Naive B cell (primary cell): Measurements from ENCODE around the gene SMARCC2. TPM values are rescaled to one million over a fixed set of nuclear protein-coding genes. Genes with fewer than 3 reads are reported as not detected.
"Not testable (repeated sequence)": the region's sequence is repeated elsewhere in the genome, so short reads cannot be mapped to it uniquely, and the experiment has no call there.

ENCODE experiments used
- ATAC-seq, 2 donors: fragments of 150-1000 bp; cut with Tn5 transposase; 2 replicates each; pipeline ENCODE4 v1.10.0; 2021; ENCODE audit warnings: low read depth in 2 of 2, mild to moderate bottlenecking in 2 of 2, moderate library complexity in 2 of 2
- DNase-seq: peaks from one replicate; pipeline ENCODE4 v3.0.0; 2022
- H3K27ac Mint-ChIP-seq, 6 donors: one replicate each; pipeline ENCODE4 v1.8.0; 2020 to 2022; ENCODE audit warnings: mild to moderate bottlenecking in 6 of 6, mixed read lengths in 6 of 6, moderate library complexity in 5 of 6, inconsistent platforms in 2 of 6
- H3K27me3 Mint-ChIP-seq, 3 donors: one replicate each; pipeline ENCODE4 v1.8.0; 2021 to 2022; ENCODE audit warnings: mixed read lengths in 3 of 3, mild to moderate bottlenecking in 1 of 3
- H3K36me3 Mint-ChIP-seq, 2 donors: one replicate each; pipeline ENCODE4 v1.8.0; 2020 to 2022; ENCODE audit warnings: mixed read lengths in 2 of 2, inconsistent platforms in 1 of 2, mild to moderate bottlenecking in 1 of 2
- H3K4me1 Mint-ChIP-seq, 3 donors: one replicate each; pipeline ENCODE4 v1.8.0; 2020 to 2022; ENCODE audit warnings: mixed read lengths in 3 of 3, inconsistent platforms in 1 of 3, mild to moderate bottlenecking in 1 of 3, moderate library complexity in 1 of 3
- H3K4me3 Mint-ChIP-seq, 8 donors: one replicate each; pipeline ENCODE4 v1.8.0; 2020 to 2022; ENCODE audit warnings: mild to moderate bottlenecking in 8 of 8, mixed read lengths in 8 of 8, moderate library complexity in 8 of 8, inconsistent platforms in 2 of 8
- H3K9me3 Mint-ChIP-seq, 7 donors: one replicate each; pipeline ENCODE4 v1.8.0; 2020 to 2022; ENCODE audit warnings: mixed read lengths in 7 of 7, mild to moderate bottlenecking in 5 of 7, inconsistent platforms in 2 of 7, moderate library complexity in 1 of 7
- polyA plus RNA-seq, 6 donors: library from polyadenylated mRNA; unstranded; fragments of 300-500 nt; fragmentation: Illumina TruSeq; gene quantifications; one replicate each; pipeline ENCODE4 v1.2.3, GENCODE V29; 2021; ENCODE audit warnings: low read depth in 6 of 6

Gene SMARCC2
- polyA plus RNA-seq, 6 donors from 2014 or later = 33.3 to 112 (median 64.8) TPM

DNA sequence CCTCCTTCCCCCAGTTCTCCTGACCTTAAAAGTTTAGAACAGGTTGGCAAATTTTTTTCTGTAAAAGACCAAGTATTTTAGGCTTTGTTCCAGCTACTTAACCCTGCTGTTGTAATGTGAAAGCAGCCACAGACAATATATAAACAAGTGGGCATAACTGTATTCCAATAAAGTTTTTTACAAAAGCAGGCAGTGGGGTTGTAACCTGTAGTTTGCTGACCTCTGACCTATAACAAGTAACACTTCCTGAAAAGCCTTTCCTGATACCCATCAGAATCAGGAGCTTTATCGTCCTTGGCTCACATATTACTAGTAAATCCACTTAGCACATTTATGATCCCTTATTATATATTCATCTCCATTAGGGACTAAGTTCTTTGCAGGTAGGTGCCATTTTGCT, 13.1 kb upstream of the SMARCC2 start:
- no peak for ATAC-seq
- no peak for DNase-seq
- Mint-ChIP-seq H3K4me1 (peaks cover 15 to 30% (median 19%) of the 10 kb centered on the region in 3 donors), H3K27ac (peak overlapping the region in 4 of 6 donors; percentile 33 to 80 (median 56)), H3K36me3 (peaks cover 11 to 17% of the 10 kb centered on the region in 2 donors), H3K9me3 (no peaks in the 10 kb centered on the region), H3K27me3 (no peaks in the 10 kb centered on the region), H3K4me3 (no peak overlapping the region)

DNA sequence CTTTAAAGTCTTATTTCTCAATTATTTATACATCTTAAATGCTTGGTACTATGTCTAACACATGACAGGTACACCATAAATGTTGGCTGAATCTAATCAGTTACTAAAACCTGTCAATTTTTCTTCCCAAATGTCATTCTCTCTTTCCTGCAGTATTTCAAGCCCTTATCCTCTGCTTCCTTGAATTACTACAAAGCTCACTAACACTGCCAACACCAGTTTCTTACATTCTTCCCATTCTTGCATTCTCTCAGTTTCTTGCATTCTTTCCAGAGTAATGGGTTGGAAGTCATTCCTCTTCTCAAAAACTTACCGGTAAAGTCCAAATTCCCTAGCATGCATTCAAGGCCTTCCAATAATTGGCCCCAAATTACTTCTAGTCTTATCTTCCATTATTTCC, 9.6 kb upstream of the SMARCC2 start:
- Mint-ChIP-seq H3K9me3 (no peaks in the 10 kb centered on the region), H3K4me3 (no peak overlapping the region), H3K27me3 (no peaks in the 10 kb centered on the region), H3K36me3 (peaks cover 0 to under 1% of the 10 kb centered on the region in 2 donors), H3K4me1 (peaks cover 0 to 12% (median 12%) of the 10 kb centered on the region in 3 donors), H3K27ac (peak overlapping the region in 5 of 6 donors; percentile 53 to 94 (median 84))
- ATAC-seq (no peak), DNase-seq (no peak)

DNA sequence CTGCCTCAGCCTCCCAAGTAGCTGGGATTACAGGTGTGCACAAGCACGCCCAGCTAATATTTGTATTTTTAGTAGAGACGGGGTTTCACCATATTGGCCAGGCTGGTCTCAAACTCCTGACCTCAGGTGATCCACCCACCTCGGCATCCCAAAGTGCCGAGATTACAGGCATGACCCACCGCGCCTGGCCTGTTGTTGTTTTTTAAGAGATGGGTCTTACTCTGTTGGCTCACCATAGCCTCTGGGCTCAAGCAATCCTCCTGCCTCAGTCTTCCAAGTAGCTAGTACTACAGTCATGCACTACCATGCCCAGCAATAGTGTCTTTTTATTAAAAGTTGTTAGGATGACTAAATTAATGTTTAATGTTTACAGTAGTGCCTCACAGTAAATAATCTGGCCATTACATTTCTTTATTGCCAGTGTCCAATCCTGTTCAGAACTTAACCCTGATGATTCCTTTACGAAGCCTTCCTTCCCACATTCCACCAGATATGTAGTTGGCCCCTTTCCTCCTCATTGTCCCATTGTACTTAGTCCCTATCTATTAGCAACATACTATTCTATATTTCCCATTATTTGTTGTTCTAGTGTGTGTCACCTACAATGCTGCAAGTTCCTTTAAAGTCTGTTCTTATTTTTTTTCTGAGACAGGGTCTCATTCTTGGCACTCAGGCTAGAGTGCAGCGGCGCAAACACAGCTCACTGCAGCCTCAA, 8.8 kb upstream of the SMARCC2 start:
- Mint-ChIP-seq H3K4me1 (peaks cover 3 to 17% (median 16%) of the 10 kb centered on the region in 3 donors), H3K27me3 (no peaks in the 10 kb centered on the region), H3K9me3 (no peaks in the 10 kb centered on the region), H3K4me3 (no peak overlapping the region), H3K27ac (peak overlapping the region in 2 of 6 donors; percentile 53 to 94), H3K36me3 (no peaks in the 10 kb centered on the region)
- ATAC-seq (no peak), DNase-seq (no peak)

DNA sequence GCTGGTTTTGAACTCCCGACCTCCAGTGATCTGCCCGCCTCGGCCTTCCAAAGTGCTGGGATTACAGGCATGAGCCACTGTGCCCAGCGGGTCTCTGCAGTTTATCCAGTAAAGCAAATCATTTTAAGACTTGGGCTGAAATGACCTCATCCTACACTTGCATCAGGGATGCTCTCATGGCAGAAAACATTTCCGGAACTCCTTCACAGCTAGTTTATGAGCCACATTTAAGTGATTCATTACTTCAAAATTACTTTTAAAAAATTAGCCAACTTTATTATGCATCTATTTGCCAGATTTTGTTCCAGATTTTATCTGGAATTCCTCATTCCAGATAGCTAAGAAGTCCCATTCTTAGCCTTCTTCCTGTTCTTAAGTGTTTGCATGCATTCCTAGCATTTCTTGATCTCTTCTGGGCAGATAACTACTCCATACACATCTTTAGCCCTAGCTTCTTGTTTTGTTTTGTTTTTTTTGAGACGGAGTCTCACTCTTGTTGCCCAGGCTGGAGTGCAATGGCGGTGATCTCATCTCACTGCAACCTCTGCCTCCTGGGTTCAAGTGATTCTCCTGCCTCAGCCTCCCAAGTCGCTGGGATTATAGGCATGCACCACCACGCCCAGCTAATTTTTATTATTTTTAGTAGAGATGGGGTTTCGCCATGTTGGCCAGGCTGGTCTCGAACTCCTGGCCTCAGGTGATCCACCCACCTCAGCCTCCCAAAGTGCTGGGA, 7.7 kb upstream of the SMARCC2 start:
- Mint-ChIP-seq H3K27ac (peak overlapping the region in 1 of 6 donors; percentile 47), H3K4me1 (peaks cover 10 to 24% (median 19%) of the 10 kb centered on the region in 3 donors)
- H3K27me3 Mint-ChIP-seq, H3K36me3 Mint-ChIP-seq, H3K9me3 Mint-ChIP-seq, DNase-seq, H3K4me3 Mint-ChIP-seq, ATAC-seq: not testable (repeated sequence)

DNA sequence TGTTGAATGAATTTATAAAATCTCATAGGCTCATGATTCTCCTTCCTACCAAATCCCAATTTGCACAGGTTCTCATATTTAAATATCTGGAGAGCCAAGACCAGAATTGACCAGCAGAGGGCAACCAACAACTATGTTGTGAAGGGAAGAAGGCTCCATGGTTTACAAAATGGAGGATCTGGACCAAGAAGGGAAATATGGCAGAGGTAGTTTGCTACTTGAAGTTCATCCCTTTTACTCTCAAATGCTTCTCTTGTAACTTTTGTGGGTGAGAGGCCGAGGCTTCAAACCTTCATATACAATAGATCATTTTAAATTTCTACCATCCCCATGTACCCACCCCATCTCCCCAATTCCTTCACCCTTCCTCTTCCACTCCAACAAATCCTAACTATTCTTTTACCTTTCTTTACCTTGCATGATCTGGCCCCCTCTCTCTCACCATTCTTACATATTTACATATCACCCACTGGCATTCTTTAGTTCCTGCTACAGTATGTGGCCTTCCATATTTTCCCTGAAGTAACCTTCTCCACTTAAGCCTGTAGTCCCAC, 3.8 kb upstream of the SMARCC2 start:
- H3K27me3 Mint-ChIP-seq = no peaks in the 10 kb centered on the region
- H3K4me3 Mint-ChIP-seq = peak overlapping the region in 3 of 8 donors; percentile 9 to 73 (median 13)
- ATAC-seq = peak in 1 of 2 donors; percentile 20
- peak; percentile 74 for DNase-seq
- no peaks in the 10 kb centered on the region for H3K9me3 Mint-ChIP-seq
- peak overlapping the region in 5 of 6 donors; percentile 22 to 94 (median 76) for H3K27ac Mint-ChIP-seq
- H3K4me1 Mint-ChIP-seq = peaks cover 29 to 40% (median 35%) of the 10 kb centered on the region in 3 donors
- no peaks in the 10 kb centered on the region for H3K36me3 Mint-ChIP-seq

DNA sequence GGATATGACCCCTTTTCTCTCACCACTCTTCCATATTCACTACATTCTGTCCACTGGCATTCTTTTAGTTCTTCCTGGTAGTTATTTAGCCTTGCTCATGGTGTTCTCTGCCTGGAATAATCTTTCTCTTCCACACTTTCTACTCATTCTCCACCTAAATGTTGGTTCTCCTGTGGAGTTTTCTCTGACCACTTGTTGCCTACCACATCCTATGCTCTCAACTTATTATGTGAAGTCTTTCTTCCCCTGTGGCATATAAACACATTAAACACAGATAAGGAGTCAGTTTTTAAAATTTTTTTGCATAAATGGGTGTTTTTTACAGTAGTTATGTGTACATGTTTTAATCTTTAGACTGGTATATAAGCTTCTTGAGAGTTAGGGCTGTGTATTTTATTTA, 3.3 kb upstream of the SMARCC2 start:
- Mint-ChIP-seq H3K27ac (peak overlapping the region in 2 of 6 donors; percentile 17 to 87), H3K4me3 (peak overlapping the region in 2 of 8 donors; percentile 13 to 73), H3K27me3 (no peaks in the 10 kb centered on the region), H3K4me1 (peaks cover 35 to 42% (median 40%) of the 10 kb centered on the region in 3 donors), H3K36me3 (no peaks in the 10 kb centered on the region), H3K9me3 (no peaks in the 10 kb centered on the region)
- no peak for ATAC-seq
- no peak for DNase-seq

DNA sequence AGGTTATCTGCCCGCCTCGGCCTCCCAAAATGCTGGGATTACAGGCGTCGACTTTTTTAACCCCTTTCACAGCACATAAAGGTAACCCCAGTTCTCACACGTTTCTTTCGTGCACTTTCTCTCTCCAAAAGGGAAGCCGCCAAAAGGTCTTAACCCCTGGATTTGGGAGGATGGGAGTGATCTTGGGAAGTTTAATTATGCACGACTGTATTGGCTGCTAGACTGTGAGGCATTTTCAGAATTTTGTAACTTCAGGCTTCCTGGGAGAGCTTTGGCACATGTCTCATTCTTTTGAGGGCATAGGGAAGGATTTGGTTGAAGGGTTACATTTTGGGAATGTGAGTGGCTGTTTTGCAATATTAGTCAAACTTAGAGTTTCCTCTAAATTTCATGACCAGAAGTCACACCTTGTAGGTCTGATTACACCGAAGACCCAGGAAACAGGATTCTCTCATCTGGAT, 1.4 kb upstream of the SMARCC2 start:
- H3K9me3 Mint-ChIP-seq = no peaks in the 10 kb centered on the region
- DNase-seq (no peak), ATAC-seq (no peak)
- H3K36me3 Mint-ChIP-seq = no peaks in the 10 kb centered on the region
- no peaks in the 10 kb centered on the region for H3K27me3 Mint-ChIP-seq
- peak overlapping the region; percentile 88 to 99 (median 95) for H3K4me3 Mint-ChIP-seq
- H3K27ac Mint-ChIP-seq = peak overlapping the region; percentile 12 to 100 (median 98)
- peaks cover 44 to 48% (median 46%) of the 10 kb centered on the region in 3 donors for H3K4me1 Mint-ChIP-seq

DNA sequence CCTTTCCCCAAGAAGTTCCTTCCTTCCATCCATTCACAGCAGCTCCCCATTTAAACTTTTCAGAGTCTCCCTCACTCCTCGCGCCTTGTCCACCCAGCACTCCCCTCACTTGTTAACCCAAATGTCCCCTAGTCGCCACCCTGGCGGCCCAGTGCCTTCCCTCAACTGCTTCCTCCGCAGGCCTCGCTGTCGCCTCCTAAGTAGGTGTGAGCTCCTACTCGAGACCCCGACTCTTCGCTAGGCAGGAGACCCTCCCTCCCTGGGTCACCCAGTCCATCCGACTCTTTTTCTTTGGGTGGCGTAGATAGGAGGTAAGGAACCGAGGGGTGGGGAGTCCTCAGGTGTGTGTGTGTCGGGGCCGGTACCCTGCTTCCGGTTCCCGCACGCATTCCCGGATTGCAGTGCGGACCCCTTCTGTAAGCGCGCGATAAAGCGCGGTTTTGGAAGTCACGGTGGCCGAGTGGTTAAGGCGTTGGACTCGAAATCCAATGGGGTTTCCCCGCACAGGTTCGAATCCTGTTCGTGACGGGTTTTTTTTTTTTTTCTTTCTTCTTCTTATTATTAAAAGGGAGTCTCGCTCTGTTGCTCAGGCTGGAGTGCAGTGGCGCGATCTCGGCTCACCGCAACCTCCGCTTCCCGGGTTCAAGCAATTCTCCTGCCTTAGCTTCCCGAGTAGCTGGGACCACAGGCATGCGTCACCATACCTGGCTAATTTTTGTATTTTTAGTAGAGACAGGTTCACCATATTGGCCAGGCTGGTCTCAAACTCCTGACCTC, 823 bp upstream of the SMARCC2 start:
- peak; percentile 62 for DNase-seq
- peak overlapping the region; percentile 88 to 99 (median 95) for H3K4me3 Mint-ChIP-seq
- H3K36me3 Mint-ChIP-seq = no peaks in the 10 kb centered on the region
- peaks cover 44 to 48% (median 46%) of the 10 kb centered on the region in 3 donors for H3K4me1 Mint-ChIP-seq
- H3K9me3 Mint-ChIP-seq = no peaks in the 10 kb centered on the region
- peak overlapping the region; percentile 96 to 100 (median 98) for H3K27ac Mint-ChIP-seq
- no peaks in the 10 kb centered on the region for H3K27me3 Mint-ChIP-seq
- ATAC-seq = peak; percentile 37 to 38

DNA sequence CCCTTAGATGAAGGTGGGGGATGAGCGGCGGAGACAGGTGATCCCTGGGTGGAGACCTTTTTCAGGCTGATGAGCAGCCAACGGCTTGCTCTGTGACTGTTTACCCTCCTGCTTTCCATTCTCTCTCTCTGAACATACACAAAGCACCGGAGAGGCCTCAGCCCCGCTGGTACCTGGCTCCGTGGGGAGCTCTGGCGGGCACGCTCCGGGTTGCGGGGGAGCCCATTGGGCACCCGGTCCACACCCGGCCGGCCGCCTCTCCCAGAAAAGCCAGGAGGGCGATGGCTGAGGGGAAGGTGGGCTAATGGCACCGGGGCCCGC, 545 bp downstream of the SMARCC2 start:
- peak; percentile 23 for DNase-seq
- Mint-ChIP-seq H3K27ac (peak overlapping the region in 5 of 6 donors; percentile 58 to 100 (median 92)), H3K27me3 (no peaks in the 10 kb centered on the region), H3K4me1 (peaks cover 40 to 48% (median 44%) of the 10 kb centered on the region in 3 donors), H3K9me3 (no peaks in the 10 kb centered on the region), H3K4me3 (peak overlapping the region; percentile 84 to 96 (median 92)), H3K36me3 (no peaks in the 10 kb centered on the region)
- no peak for ATAC-seq

DNA sequence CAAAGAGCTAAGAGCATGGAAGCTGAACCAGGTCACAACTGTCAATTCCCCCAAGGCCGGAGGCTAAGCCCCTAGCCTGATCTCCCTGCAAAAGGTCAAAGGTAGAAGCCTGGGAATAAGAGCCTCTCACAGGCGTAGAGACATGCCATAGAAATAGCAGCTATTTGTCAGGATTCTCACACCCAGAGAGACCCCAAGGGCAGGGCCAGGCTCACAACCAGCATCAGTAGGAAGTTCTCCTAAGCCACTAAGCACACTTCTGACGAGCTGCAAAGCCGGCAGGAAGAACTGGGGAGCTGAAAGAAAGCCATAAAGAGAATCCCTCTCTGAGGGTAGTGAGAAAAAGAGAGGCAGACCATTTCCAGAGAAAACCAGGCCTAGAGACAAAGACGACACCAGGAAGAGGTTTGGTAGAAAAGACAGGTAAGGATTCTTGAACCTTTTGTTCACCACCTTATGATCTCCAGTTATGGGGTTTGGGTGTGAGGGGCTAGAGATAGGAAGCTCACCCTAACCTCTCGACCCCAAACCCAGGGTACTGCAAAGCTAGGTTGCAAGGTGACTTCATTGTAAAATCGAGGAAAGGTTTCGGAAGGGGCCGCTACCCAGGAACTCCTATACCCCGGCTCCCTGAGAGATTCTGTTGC, 1.0 kb downstream of the SMARCC2 start:
- Mint-ChIP-seq H3K4me3 (peak overlapping the region; percentile 84 to 96 (median 92)), H3K36me3 (no peaks in the 10 kb centered on the region), H3K4me1 (peaks cover 38 to 47% (median 41%) of the 10 kb centered on the region in 3 donors), H3K27ac (peak overlapping the region; percentile 58 to 100 (median 88)), H3K9me3 (no peaks in the 10 kb centered on the region), H3K27me3 (no peaks in the 10 kb centered on the region)
- ATAC-seq = no peak
- no peak for DNase-seq

DNA sequence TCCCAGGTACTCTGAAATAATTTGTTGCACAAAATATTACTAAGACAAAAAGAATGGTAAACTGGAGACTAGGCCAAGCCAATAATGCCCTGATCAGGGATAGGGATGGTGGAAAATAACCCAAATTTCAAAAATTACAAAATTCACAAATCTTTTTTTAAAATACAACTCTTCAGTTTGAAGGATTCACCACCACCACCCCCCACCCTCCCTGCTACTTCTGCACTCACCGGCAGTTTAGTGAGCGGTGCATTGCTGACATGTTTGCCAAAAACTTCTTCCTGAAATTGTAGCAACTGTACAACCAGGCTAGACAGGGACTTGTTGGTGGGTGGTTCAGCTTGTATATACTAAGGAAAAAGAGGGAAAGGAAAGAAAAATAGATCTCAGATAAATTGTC, 2.3 kb downstream of the SMARCC2 start:
- Mint-ChIP-seq H3K27ac (peak overlapping the region in 3 of 6 donors; percentile 32 to 100 (median 88)), H3K4me1 (peaks cover 30 to 39% (median 32%) of the 10 kb centered on the region in 3 donors), H3K9me3 (no peaks in the 10 kb centered on the region), H3K4me3 (peak overlapping the region in 3 of 8 donors; percentile 7 to 88 (median 35)), H3K27me3 (no peaks in the 10 kb centered on the region), H3K36me3 (peaks cover 0 to under 1% of the 10 kb centered on the region in 2 donors)
- ATAC-seq (no peak), DNase-seq (no peak)

DNA sequence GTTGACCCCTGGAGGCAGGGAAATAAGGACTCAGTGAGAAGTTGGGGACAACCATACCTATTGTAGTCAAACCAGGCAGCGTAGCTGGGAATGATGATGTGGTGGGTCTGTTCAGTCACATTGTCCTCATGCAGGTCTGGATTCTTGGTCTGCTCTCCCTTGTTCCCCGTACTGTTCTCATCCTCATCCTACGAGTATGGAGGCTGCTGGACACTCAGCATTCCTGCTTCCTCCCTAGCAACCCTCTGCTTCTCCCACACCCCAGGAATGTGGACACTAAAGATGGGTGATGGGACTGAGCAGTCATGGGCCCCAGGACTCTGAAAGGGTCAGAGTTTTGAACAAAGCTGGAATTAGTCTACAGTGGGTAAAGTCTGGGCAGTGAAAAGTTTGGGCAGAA, 10.9 kb downstream of the SMARCC2 start:
- DNase-seq (no peak), ATAC-seq (no peak)
- peaks cover 19 to 20% of the 10 kb centered on the region in 2 donors for H3K36me3 Mint-ChIP-seq
- peak overlapping the region in 3 of 6 donors; percentile 37 to 81 (median 60) for H3K27ac Mint-ChIP-seq
- H3K4me1 Mint-ChIP-seq = peaks cover 0 to 10% (median 0%) of the 10 kb centered on the region in 3 donors
- no peaks in the 10 kb centered on the region for H3K27me3 Mint-ChIP-seq
- H3K4me3 Mint-ChIP-seq = no peak overlapping the region
- no peaks in the 10 kb centered on the region for H3K9me3 Mint-ChIP-seq
